Left forelimb (tissue), 1 donor: ENCODE data around the gene GNA12.
A peak's percentile ranks its signal among the peaks of the same experiment; 100 is the strongest.

ENCODE experiments used
- DNase-seq: peaks from one replicate; pipeline ENCODE4 v3.0.0-alpha.2; 2018; ENCODE audit warnings: low spot score

The GNA12 gene

GRCh38 chr7:2814946-2815874 is 28.9 kb downstream of the GNA12 start:
- peak; percentile 47 for DNase-seq

- DNase-seq = no peak
These were observed 29.7 kb downstream of the GNA12 start for GRCh38 chr7:2814186-2814945.

DNA sequence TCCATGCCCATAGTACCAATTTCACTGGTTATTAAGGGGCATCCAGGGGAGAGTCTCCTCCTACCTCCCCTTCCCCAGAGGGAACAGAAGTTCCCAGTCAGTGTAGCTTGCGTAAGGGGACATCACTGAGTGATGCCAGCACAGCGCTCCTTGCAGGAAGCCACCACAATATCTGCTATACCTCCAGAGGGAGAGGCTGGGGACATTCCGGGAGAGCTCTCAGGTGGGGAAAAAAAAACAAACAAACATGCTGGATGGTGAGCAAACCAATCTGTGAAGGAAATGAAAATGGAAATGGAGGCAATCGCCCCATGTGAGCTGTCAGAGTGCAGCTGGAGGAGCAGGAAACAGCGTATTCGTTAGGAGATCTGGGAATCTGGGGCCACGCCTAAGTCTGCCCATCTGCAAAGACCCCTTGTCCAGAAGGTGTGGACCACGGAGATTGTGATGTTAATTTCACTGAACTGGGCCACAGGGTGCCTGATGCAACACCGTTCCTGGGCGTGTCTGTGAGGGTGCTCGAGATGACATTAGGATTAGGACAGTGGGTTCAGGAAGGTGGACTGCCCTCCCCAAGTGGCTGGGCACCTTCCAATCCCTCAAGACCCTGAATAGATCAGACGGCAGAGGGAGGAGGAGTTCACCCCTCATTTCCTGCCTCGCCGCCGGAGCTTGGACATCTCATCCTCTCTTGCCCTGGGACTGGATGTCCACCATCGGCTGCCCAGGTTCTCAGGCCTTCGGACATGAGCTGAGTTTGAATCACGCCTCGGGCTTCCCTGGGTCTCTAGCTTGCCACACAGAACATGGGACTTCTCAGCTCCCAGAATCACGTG is 30.5 kb downstream of the GNA12 start:
- DNase-seq = peak; percentile 15

- DNase-seq = peak; percentile 20
These were observed 31.3 kb downstream of the GNA12 start for GRCh38 chr7:2812831-2813230.

GRCh38 chr7:2812114-2812487 is 32.0 kb downstream of the GNA12 start:
- DNase-seq = peak; percentile 28

DNA sequence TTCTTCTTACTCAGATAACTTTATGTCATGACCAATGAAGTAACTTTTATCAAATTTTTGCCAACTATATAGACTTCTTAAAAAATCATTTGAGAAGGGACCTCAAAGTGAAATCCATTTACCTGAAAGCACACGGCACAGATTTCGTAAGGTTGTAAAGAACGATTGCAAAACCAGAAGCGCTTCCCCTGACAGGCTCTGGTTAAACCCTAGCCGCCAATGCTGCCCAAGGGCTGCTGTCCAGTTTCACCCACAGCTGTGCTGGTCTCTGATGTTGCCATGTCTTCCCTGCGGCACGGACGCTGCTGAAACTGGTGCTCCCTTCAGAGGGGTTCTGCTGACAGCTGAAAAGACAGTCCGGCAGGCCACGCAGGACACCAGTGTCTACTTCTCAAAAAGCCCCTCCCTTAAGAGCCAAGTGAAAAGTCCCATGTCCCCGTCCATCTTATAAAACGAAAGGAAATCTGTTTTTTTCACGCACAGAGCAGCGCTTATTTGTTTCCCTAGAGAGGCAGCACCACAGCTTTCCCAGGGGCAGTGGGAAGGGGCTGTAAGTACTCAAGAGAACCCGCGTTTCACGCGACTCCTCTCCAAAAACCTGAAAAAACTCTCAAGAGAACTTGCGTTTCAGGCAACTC is 32.5 kb downstream of the GNA12 start:
- DNase-seq = peak; percentile 59

- peak; percentile 62 for DNase-seq
These were observed 33.3 kb downstream of the GNA12 start for GRCh38 chr7:2810682-2811415.

DNA sequence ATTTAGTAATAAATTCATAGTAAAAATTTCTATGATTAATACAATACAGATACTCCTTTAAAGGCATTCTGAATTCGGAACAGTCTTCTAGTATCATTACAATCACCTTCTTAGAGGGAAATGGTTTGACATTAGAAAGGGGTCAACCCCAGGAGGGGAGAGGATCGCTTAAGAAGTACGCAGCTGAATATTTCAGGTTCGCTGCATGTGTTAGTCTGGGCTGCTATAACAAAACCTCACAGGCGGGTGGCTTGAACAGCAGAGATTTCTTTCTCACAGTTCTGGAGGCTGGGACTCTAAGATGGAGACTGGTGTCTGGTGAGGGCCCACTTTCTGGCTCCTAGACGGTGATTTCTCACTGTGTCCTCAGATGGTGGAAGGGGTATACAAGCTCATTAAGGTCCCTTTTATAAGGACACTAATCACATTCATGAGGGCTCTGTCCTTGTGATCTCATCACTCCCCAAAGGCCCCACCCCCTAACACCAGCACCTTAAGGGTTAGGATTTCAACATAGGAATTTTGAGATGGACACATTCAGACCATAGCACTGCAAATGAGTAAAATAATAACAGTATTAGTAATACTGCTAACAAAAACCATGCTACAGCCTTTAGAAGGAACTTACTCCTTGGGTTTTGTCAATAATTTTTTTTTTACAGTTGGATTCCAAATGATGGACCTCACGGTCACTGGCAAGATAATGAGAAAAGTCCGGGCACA is 34.0 kb downstream of the GNA12 start:
- peak; percentile 42 for DNase-seq

DNA sequence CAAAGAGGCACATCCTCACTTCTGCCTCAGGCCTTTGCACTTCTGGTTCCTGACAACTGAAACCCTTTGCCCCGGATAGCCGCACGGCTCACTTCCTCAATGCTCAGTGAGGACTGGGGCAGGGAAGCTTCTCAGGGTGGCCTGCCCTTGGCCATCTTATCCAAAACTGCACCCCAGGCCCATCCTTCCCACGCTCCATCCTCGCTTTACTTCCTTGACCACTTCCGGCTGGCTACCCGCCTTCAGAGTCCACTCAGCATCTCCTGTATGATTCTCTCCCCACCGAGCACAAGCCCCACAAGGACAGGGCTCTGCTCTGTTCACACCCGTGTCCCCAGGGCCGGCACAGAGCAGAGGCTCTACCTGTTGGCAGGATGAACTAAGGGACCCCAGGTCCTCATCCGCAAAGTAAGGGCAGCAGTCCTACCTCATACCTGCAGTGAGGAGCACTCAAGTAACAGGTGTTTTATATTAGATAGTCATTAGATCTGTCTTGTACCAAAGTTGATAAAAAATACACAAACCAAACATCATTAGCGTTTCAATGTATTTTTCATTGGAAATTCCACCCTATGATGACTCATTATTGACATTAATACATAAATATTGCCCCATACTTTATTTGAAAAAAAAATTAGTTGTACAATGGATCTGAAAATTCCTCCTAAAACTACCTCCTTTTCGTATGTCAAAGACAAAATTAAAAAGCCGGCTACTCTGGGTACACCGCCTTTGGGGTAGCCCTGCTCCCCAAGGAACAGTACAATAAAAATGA is 35.0 kb downstream of the GNA12 start:
- peak; percentile 56 for DNase-seq

GRCh38 chr7:2807845-2808772 is 36.0 kb downstream of the GNA12 start:
- DNase-seq = peak; percentile 62

- no peak for DNase-seq
These were observed 36.7 kb downstream of the GNA12 start for GRCh38 chr7:2807460-2807844.

GRCh38 chr7:2806571-2806970 is 37.5 kb downstream of the GNA12 start:
- no peak for DNase-seq

DNA sequence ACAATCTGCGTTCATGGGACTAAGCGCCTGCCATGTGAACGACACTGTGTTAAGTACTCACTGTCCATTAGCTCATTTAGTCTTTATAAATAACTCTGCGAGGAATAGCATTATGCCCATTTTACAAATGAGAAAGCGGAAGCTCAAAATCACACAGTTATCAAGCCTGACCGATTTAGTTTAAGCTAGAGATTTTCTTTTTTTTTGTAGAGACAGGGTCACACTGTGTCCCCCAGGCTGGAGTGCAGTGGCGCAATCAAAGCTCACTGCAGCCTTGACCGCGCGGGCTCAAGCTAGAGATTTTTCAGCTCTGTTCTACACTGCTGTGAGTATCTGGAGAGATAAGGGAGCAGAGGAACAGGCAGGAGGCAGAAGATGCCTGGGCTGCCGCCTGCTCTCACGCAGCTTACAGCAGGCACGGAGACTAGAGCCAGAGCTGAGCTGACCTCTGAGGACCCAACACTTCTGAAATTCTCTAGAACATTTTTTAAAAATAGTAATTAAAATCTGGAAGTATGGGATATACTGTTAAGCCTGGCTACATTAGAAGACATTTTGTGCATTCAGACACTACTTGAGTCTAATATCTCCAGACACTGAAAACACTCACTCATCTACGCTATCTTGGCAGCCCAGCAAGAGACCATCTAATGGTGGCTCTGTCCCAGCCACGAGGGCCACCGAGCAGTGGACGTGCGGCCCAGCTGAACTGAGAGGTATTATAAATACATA is 38.7 kb downstream of the GNA12 start:
- peak; percentile 23 for DNase-seq

DNA sequence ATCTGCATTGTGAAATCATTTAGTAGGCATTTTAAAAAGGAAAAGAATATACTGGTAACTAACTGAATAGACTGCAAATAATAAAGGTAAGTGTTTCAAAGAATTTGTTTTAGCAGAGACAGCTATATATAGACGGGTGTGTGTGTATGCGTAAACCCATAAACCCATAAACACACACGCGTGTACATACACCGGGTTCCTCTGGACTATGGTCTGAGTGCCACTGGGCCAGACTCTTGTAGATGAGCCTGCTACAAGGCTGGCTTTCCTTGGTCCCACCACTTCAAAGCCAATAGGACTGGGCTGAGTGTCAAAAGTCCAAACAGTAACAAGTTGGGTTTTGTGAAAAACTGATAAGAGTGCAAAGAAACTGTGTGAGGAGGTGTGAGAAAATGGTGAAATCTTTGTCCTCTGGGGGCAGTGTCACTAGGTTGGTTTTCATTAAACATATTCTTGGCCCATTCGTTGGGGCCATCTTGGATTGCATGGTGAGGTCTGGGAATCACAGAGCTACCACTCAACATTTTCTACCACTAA is 39.8 kb downstream of the GNA12 start:
- peak; percentile 25 for DNase-seq

GRCh38 chr7:2803755-2804154 is 40.4 kb downstream of the GNA12 start:
- peak; percentile 22 for DNase-seq

- no peak for DNase-seq
These were observed 40.8 kb downstream of the GNA12 start for GRCh38 chr7:2803342-2803692.

DNA sequence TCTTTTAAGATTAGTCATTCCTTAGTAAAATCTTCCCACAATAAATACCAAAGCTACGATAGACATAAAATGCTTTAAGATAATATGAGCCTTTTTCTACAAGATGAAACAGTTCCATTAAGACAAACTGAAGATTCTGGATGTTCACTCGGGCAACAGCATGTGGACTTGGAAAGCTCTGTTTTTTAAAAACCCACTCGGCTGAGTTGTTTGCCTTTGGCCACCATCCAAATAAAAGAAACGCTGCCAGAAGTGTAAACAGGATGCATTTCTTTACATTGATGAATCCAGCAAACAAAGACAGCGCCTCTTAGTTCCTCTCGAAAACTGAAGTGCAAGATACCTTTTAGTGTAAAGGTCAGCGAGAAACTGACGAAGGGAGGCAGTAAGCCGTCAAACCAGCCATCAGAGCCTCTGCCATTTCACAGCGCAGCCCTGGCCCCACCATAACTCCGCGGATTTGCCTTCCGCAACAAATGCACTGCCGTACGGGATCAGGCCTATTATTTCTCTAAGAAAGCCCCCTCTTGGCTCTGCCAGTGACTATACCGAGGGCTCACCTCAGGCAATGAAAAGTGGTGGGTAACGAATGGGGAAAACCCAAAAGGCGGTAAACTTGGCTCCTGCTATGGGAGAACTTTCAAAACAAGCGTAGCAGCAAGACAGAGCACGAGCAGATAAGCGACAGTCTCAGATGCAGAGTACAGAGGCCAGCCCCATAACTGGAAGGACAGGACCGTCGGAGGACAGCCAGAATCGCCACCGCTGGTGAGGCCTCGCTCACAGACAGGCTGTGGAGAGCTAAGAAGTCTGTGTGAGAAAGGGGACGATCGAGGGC is 41.4 kb downstream of the GNA12 start:
- DNase-seq = peak; percentile 64
